Ascending aorta (tissue), 2 donors: ENCODE results near the gene CYP46A1. TPM values are rescaled to one million over a fixed set of nuclear protein-coding genes. Genes with fewer than 3 reads are reported as not detected.
A peak's percentile ranks its signal among the peaks of the same experiment; 100 is the strongest.

Experiments used
- DNase-seq, 2 donors: peaks; one replicate each; pipeline ENCODE4 v3.0.0-alpha.2; 2019; ENCODE audit warnings: low spot score in 2 of 2
- H3K27ac ChIP-seq, 2 donors: fragments of 200-600 bp; sonication (generic); one replicate each; pipeline ENCODE4 v1.5.1; 2016 to 2017; ENCODE audit warnings: mild to moderate bottlenecking in 1 of 2
- H3K27me3 ChIP-seq: fragments of 200-600 bp; sonication (generic); one replicate; pipeline ENCODE4 v1.5.1; 2017
- H3K36me3 ChIP-seq, 2 donors: fragments of 200-600 bp; sonication (generic); one replicate each; pipeline ENCODE4 v1.5.1; 2016
- H3K4me1 ChIP-seq, 2 donors: fragments of 200-600 bp; sonication (generic); one replicate each; pipeline ENCODE4 v1.5.1; 2016 to 2017; ENCODE audit warnings: mild to moderate bottlenecking in 1 of 2
- H3K4me3 ChIP-seq, 2 donors: fragments of 200-600 bp; sonication (generic); one replicate each; pipeline ENCODE4 v1.5.1; 2016 to 2017; ENCODE audit warnings: mild to moderate bottlenecking in 1 of 2
- H3K9me3 ChIP-seq, 2 donors: fragments of 200-600 bp; sonication (generic); one replicate each; pipeline ENCODE4 v1.5.1; 2016
- intact Hi-C: fragments of 100-400 bp; cut with DNase I; formaldehyde crosslinking; loops from one replicate; pipeline ENCODE4 v1.15.1; 2023
- total RNA-seq: library from RNA; depleted of rRNA; stranded (reverse); fragments of >200 nt; gene quantifications from one replicate; pipeline ENCODE4 v1.1.0, GENCODE V29; 2016
- TF ChIP-seq, protein P1 (sequence below), 3 experiments: fragments of 200-600 bp in 2 of 3; fragments of 450-650 bp in 1 of 3; sonication (generic) in 2 of 3; IDR thresholded peaks; one replicate each; pipeline ENCODE4 v1.5.1; 2016 to 2019; ENCODE audit warnings: antibody characterized with exemption in 3 of 3, mild to moderate bottlenecking in 1 of 3, moderate library complexity in 1 of 3

The CYP46A1 gene
- total RNA-seq, 1 donor from 2014 or later = not detected

GRCh38 chr14:99700379-99700778 is 16.3 kb downstream of the CYP46A1 start:
- TF ChIP-seq, protein P1, sequence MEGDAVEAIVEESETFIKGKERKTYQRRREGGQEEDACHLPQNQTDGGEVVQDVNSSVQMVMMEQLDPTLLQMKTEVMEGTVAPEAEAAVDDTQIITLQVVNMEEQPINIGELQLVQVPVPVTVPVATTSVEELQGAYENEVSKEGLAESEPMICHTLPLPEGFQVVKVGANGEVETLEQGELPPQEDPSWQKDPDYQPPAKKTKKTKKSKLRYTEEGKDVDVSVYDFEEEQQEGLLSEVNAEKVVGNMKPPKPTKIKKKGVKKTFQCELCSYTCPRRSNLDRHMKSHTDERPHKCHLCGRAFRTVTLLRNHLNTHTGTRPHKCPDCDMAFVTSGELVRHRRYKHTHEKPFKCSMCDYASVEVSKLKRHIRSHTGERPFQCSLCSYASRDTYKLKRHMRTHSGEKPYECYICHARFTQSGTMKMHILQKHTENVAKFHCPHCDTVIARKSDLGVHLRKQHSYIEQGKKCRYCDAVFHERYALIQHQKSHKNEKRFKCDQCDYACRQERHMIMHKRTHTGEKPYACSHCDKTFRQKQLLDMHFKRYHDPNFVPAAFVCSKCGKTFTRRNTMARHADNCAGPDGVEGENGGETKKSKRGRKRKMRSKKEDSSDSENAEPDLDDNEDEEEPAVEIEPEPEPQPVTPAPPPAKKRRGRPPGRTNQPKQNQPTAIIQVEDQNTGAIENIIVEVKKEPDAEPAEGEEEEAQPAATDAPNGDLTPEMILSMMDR (IDR thresholded peaks at IDR 0.05) = no peak
- intact Hi-C loops = no loop called here
- peak in 1 of 2 donors; percentile 48 for DNase-seq
- Histone ChIP-seq H3K27me3 (no peaks in the 10 kb centered on the region), H3K4me3 (no peak overlapping the region), H3K9me3 (peaks cover 0 to 21% of the 10 kb centered on the region in 2 donors), H3K36me3 (no peaks in the 10 kb centered on the region), H3K27ac (no peak overlapping the region), H3K4me1 (no peaks in the 10 kb centered on the region)

DNA sequence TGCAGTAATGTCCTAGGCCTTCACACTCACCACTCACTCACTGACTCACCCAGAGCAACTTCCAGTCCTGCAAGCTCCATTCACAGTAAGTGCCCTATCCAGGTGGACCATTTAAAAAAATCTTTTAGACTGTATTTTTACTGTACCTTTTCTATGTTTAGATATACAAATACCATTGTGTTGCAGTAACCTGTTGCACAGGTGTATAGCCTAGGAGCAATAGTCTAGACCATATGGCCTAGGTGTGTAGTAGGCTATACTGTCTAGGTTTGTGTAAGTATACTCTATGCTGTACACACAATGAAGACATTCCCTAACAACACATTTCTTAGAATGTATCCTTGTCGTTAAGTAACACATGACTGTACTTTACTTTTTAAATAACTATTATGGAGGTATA is 17.2 kb downstream of the CYP46A1 start:
- no peaks in the 10 kb centered on the region for H3K36me3 ChIP-seq
- no peaks in the 10 kb centered on the region for H3K4me1 ChIP-seq
- H3K27ac ChIP-seq = no peak overlapping the region
- TF ChIP-seq, protein P1 (IDR thresholded peaks at IDR 0.05) = no peak
- H3K9me3 ChIP-seq = peaks cover 0 to 21% of the 10 kb centered on the region in 2 donors
- intact Hi-C loops = no loop called here
- H3K4me3 ChIP-seq = no peak overlapping the region
- no peak for DNase-seq
- H3K27me3 ChIP-seq = no peaks in the 10 kb centered on the region

GRCh38 chr14:99702115-99702514 is 18.0 kb downstream of the CYP46A1 start:
- intact Hi-C loops = no loop called here
- no peaks in the 10 kb centered on the region for H3K27me3 ChIP-seq
- no peak for DNase-seq
- no peaks in the 10 kb centered on the region for H3K4me1 ChIP-seq
- H3K27ac ChIP-seq = no peak overlapping the region
- TF ChIP-seq, protein P1 (IDR thresholded peaks at IDR 0.05) = no peak
- H3K9me3 ChIP-seq = peaks cover 0 to 21% of the 10 kb centered on the region in 2 donors
- H3K4me3 ChIP-seq = no peak overlapping the region
- no peaks in the 10 kb centered on the region for H3K36me3 ChIP-seq

GRCh38 chr14:99703381-99703780 is 19.3 kb downstream of the CYP46A1 start:
- TF ChIP-seq, protein P1 (IDR thresholded peaks at IDR 0.05) = no peak
- Histone ChIP-seq H3K4me1 (no peaks in the 10 kb centered on the region), H3K27ac (no peak overlapping the region), H3K27me3 (no peaks in the 10 kb centered on the region), H3K36me3 (no peaks in the 10 kb centered on the region), H3K9me3 (peaks cover 0 to 21% of the 10 kb centered on the region in 2 donors), H3K4me3 (no peak overlapping the region)
- no peak for DNase-seq
- intact Hi-C loops = no loop called here

- H3K36me3 ChIP-seq = no peaks in the 10 kb centered on the region
- DNase-seq = no peak
- intact Hi-C loops = no loop called here
Observed at GRCh38 chr14:99704037-99704436, 19.9 kb downstream of the CYP46A1 start.

More at GRCh38 chr14:99704037-99704436, 19.9 kb downstream of the CYP46A1 start:
- TF ChIP-seq, protein P1 (IDR thresholded peaks at IDR 0.05) = no peak
- Histone ChIP-seq H3K27me3 (no peaks in the 10 kb centered on the region), H3K4me3 (no peak overlapping the region), H3K4me1 (no peaks in the 10 kb centered on the region), H3K27ac (no peak overlapping the region), H3K9me3 (peaks cover 0 to 21% of the 10 kb centered on the region in 2 donors)
